Spinal cord (tissue), 10 donors: ENCODE measurements around the gene IGSF5. TPM values are rescaled to one million over a fixed set of nuclear protein-coding genes. Genes with fewer than 3 reads are reported as not detected.
A peak's percentile ranks its signal among the peaks of the same experiment; 100 is the strongest.
"Not testable (repeated sequence)": the region's sequence is repeated elsewhere in the genome, so short reads cannot be mapped to it uniquely, and the experiment has no call there.

Source experiments
- DNase-seq, 6 donors: peaks; one replicate each; pipeline versions ENCODE4 v3.0.0 to v3.0.0-alpha.2; 2013 to 2015; ENCODE audit warnings: low spot score in 6 of 6, low read depth in 4 of 6
- H3K27ac ChIP-seq: one replicate; pipeline ENCODE4 v1.5.1; 2013; ENCODE audit warnings: low read depth, low read length, control low read depth
- H3K27me3 ChIP-seq: one replicate; pipeline ENCODE4 v1.6.1; 2013; ENCODE audit warnings: low read length; ENCODE audit not compliant: control insufficient read depth, insufficient read depth
- H3K36me3 ChIP-seq: one replicate; pipeline ENCODE4 v1.6.1; 2013; ENCODE audit warnings: low read length; ENCODE audit not compliant: control insufficient read depth, insufficient read depth
- H3K4me1 ChIP-seq: one replicate; pipeline ENCODE4 v1.6.1; 2013; ENCODE audit warnings: low read length; ENCODE audit not compliant: control insufficient read depth, insufficient read depth
- H3K4me3 ChIP-seq: one replicate; pipeline ENCODE4 v1.5.1; 2013; ENCODE audit warnings: low read depth, low read length, control low read depth
- H3K9me3 ChIP-seq: one replicate; pipeline ENCODE4 v1.6.1; 2013; ENCODE audit warnings: low read length; ENCODE audit not compliant: control insufficient read depth, insufficient read depth
- WGBS: methylation state at CpG from one replicate; pipeline ENCODE4 v1.1.5; 2013; ENCODE audit warnings: missing lambda C conversion rate; ENCODE audit not compliant: insufficient coverage; 5-methylcytosine and 5-hydroxymethylcytosine counted together
- polyA plus RNA-seq, 2 donors: library from polyadenylated mRNA; unstranded; fragments of 120-200 nt; gene quantifications; one replicate each; pipeline ENCODE4 v1.2.1, GENCODE V29; 2013; ENCODE audit not compliant: insufficient read length in 2 of 2
- total RNA-seq, 2 donors: library from RNA; depleted of rRNA in 1 of 2; stranded (reverse); fragments of 120-200 nt in 1 of 2; fragments of >200 nt in 1 of 2; gene quantifications; one replicate each; pipeline versions ENCODE4 v1.2.3 to v1.2.4, GENCODE V29; 2013 to 2014
- donor health status: healthy.

Gene IGSF5
- total and polyA plus RNA-seq, 4 donors, result 2.7 to 5.3 (median 4.5) TPM

GRCh38 chr21:39730418-39731157 lies 14.4 kb upstream of the IGSF5 start:
- WGBS, result 34% methylated on average over 8 of the region's 13 CpGs
- Histone ChIP-seq H3K4me3 (no peak overlapping the region), H3K27me3 (no peaks in the 10 kb centered on the region), H3K36me3 (peaks cover 2% of the 10 kb centered on the region), H3K4me1 (peaks cover 12% of the 10 kb centered on the region), H3K9me3 (no peaks in the 10 kb centered on the region), H3K27ac (no peak overlapping the region)
- DNase-seq, result peak in 5 of 6 donors; percentile 28 to 85 (median 51)

- no peaks in the 10 kb centered on the region for H3K9me3 ChIP-seq
- no peaks in the 10 kb centered on the region for H3K27me3 ChIP-seq
- no peak overlapping the region for H3K4me3 ChIP-seq
- no peak overlapping the region for H3K27ac ChIP-seq
- no peak for DNase-seq
- H3K36me3 ChIP-seq, result no peaks in the 10 kb centered on the region
- peaks cover 3% of the 10 kb centered on the region for H3K4me1 ChIP-seq
- no CpG with 5 or more reads among the region's 4 CpGs for WGBS
Observed at GRCh38 chr21:39736716-39737115, 8.3 kb upstream of the IGSF5 start.

DNA sequence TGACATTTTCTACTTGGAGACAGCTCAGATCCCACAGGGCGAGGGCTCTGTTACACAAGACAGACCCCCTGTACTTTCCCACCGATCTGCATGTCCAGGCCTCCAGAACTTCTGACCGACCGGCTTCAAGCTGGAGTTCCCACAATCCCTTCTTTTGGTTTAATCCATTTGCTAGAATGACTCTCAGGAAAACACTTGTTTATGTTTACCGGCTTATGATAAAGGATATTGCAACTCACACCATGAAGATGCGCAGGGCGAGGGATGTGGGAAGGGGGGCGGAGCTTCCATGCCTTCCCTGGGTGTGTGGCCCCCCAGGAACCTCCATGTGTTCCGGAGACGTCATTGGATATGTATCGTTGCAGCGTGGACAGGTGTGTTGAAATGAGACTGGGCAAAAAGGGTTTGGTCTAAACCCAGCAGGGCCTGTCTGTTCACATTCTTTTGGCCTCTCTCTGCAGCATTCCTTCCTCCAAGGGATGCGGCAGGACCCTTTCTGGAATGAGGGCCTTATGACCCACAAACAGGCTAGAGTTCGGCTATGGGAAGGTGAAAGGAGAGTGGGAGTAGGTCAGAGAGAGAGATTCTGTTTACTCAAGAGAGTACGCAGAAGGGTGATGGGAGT lies 7.5 kb upstream of the IGSF5 start:
- Histone ChIP-seq H3K27ac (no peak overlapping the region), H3K9me3 (no peaks in the 10 kb centered on the region), H3K27me3 (no peaks in the 10 kb centered on the region), H3K4me3 (no peak overlapping the region), H3K36me3 (no peaks in the 10 kb centered on the region), H3K4me1 (no peaks in the 10 kb centered on the region)
- DNase-seq, result no peak
- WGBS, result 98% methylated on average over 11 of the region's 15 CpGs

DNA sequence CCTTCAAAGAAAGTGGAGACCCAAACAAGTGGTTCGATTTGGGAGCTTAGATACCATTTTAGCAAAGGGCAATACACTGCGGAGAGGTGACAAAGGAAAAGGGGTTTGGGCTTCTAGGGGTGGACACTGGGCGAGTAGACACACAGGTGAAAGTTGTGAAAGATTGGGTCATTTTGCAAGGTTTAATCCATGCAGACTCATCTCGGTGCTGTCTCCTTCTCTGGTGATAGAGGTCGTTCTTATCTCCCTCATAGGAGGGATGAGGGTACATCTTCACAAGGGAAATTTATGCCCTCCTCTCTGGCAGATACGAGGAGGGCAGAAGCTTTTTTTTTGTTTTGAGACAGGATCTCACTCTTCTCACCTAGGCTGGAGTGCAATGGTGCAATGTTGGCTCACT lies 6.4 kb upstream of the IGSF5 start:
- no peaks in the 10 kb centered on the region for H3K36me3 ChIP-seq
- no peak overlapping the region for H3K27ac ChIP-seq
- DNase-seq, result no peak
- 84% methylated on average over 3 of the region's 6 CpGs for WGBS
- no peaks in the 10 kb centered on the region for H3K27me3 ChIP-seq
- no peaks in the 10 kb centered on the region for H3K9me3 ChIP-seq
- H3K4me1 ChIP-seq, result no peaks in the 10 kb centered on the region
- H3K4me3 ChIP-seq, result no peak overlapping the region

GRCh38 chr21:39739531-39739930 lies 5.5 kb upstream of the IGSF5 start:
- H3K9me3 ChIP-seq, H3K27me3 ChIP-seq, H3K4me1 ChIP-seq, H3K36me3 ChIP-seq, H3K4me3 ChIP-seq, H3K27ac ChIP-seq, DNase-seq: not testable (repeated sequence)
- WGBS, result 84% methylated on average over 2 of the region's 5 CpGs

- H3K4me3 ChIP-seq, H3K27ac ChIP-seq, H3K36me3 ChIP-seq, DNase-seq, H3K4me1 ChIP-seq, H3K9me3 ChIP-seq, H3K27me3 ChIP-seq: not testable (repeated sequence)
- 100% methylated on average over 2 of the region's 4 CpGs for WGBS
Observed at GRCh38 chr21:39742561-39742960, 2.4 kb upstream of the IGSF5 start.

GRCh38 chr21:39745332-39745731 lies 349 bp downstream of the IGSF5 start:
- WGBS, result 98% methylated on average over 8 of the region's 8 CpGs
- not testable (repeated sequence) for H3K36me3 ChIP-seq, H3K4me3 ChIP-seq, H3K9me3 ChIP-seq, H3K27me3 ChIP-seq, H3K4me1 ChIP-seq, H3K27ac ChIP-seq, DNase-seq

DNA sequence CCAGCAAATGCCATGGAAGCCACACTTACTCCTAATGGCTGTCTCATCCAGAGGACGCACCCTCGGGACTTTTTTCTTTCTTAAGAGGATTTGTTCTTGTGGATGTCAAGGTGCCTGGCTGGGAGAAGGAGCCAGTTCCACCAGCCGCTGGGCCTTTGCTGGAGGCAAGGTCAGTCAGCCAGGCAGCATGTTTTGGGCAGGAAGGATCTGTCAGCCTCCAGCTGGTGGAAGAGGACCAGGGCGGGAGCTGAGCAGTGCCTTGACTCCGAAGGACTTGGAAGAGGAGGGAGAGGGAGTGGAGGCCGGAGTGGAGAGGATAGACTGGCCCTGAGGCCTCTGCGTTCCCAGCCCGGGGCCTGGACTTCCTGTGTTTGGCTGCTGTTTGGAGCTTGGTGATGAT lies 5.7 kb downstream of the IGSF5 start:
- H3K9me3 ChIP-seq, result no peaks in the 10 kb centered on the region
- no peak overlapping the region for H3K4me3 ChIP-seq
- H3K4me1 ChIP-seq, result no peaks in the 10 kb centered on the region
- H3K27me3 ChIP-seq, result no peaks in the 10 kb centered on the region
- WGBS, result 97% methylated on average over 5 of the region's 8 CpGs
- DNase-seq, result no peak
- H3K27ac ChIP-seq, result no peak overlapping the region
- H3K36me3 ChIP-seq, result no peaks in the 10 kb centered on the region

DNA sequence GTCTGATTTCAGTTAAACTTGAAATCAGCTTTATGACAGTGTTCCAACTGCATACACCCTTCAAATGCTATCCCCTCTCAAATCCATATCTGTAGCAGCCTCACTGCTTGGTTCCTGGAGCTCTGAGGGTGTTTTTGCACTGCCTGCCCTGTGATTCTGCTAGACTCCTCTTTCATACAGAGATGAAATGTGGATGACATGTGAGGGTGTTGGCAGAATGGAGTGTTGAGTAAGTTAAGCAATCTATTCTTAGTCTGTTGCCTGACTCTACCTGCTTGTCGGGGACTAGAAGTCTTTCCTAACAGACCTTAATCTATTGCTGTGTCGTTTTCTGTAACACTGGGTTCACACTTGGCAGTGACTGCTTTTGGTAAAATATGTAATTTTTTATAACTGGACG lies 9.8 kb downstream of the IGSF5 start:
- no peaks in the 10 kb centered on the region for H3K9me3 ChIP-seq
- no peaks in the 10 kb centered on the region for H3K27me3 ChIP-seq
- H3K27ac ChIP-seq, result no peak overlapping the region
- H3K4me3 ChIP-seq, result no peak overlapping the region
- WGBS, result 100% methylated on average over 1 of the region's 3 CpGs
- no peaks in the 10 kb centered on the region for H3K4me1 ChIP-seq
- DNase-seq, result no peak
- H3K36me3 ChIP-seq, result no peaks in the 10 kb centered on the region

- Histone ChIP-seq H3K4me1 (no peaks in the 10 kb centered on the region), H3K36me3 (no peaks in the 10 kb centered on the region), H3K27ac (no peak overlapping the region), H3K4me3 (no peak overlapping the region), H3K27me3 (no peaks in the 10 kb centered on the region), H3K9me3 (no peaks in the 10 kb centered on the region)
- no peak for DNase-seq
- WGBS, result 56% methylated on average over 3 of the region's 8 CpGs
Observed at GRCh38 chr21:39756285-39756684, 11.3 kb downstream of the IGSF5 start.
